GM12878 (cell line): Measurements from ENCODE around the gene NKIRAS2. TPM values are rescaled to one million over a fixed set of nuclear protein-coding genes. Genes with fewer than 3 reads are reported as not detected.
A peak's percentile ranks its signal among the peaks of the same experiment; 100 is the strongest.

Experiments
- ATAC-seq: fragments of 200-7000 bp; cut with Tn5 transposase; 3 replicates; pipeline ENCODE4 v1.9.1; 2020; ENCODE audit warnings: mild to moderate bottlenecking, moderate library complexity
- BruUV-seq: library from RNA; stranded (reverse); fragments of 400-500 nt; replicated peaks from 2 replicates; lab custom pipeline; 2021; lab: Mats Ljungman, UMichigan
- CTCF ChIA-PET: fragments of 300-600 bp; sonication (Branson Sonifier 250); formaldehyde crosslinking; extraction: SDS; loops from one replicate; lab custom pipeline; 2021; ENCODE audit warnings: inconsistent platforms; lab: Yijun Ruan, JAX
- POLR2A ChIA-PET: fragments of 350-600 bp; formaldehyde crosslinking; extraction: SDS; loops from one replicate; lab custom pipeline; 2021; ENCODE audit warnings: inconsistent platforms; lab: Charles Lee
- RAD21 ChIA-PET: fragments of 300-600 bp; sonication (Branson Sonifier 250); formaldehyde crosslinking; loops from one replicate; lab custom pipeline; 2023; ENCODE audit warnings: antibody characterized with exemption; ENCODE audit not compliant: unreplicated experiment; lab: Charles Lee
- SMC1A ChIA-PET: fragments of 300-600 bp; sonication (Branson Sonifier 250); formaldehyde crosslinking; loops from one replicate; lab custom pipeline; 2023; ENCODE audit not compliant: unreplicated experiment, uncharacterized antibody; lab: Charles Lee
- DNase-seq: peaks from one replicate; pipeline ENCODE4 v3.0.0-alpha.2; 2011; ENCODE audit warnings: low read depth, low spot score
- FAIRE-seq: peaks from 3 replicates; lab custom pipeline; 2011; peaks lifted over from hg19 to GRCh38; lab: Jason Lieb, UNC
- H2AFZ ChIP-seq: 2 replicates; pipeline ENCODE4 v1.6.0; 2011; ENCODE audit warnings: low read depth, low read length, control low read depth; ENCODE audit not compliant: control insufficient read depth
- H3K27ac ChIP-seq: 2 replicates; pipeline ENCODE4 v1.5.1; 2011; ENCODE audit warnings: control low read depth; ENCODE audit not compliant: control insufficient read depth, insufficient read depth
- H3K27me3 ChIP-seq, 2 experiments: replicated peaks in 1 of 2; 2 replicates each; pipeline versions ENCODE4 v1.6.0 to v1.6.1; 2011; ENCODE audit warnings: low read length in 1 of 2; ENCODE audit not compliant: control insufficient read depth in 2 of 2, insufficient read depth in 2 of 2
- H3K36me3 ChIP-seq, 2 experiments: 2 replicates each; pipeline ENCODE4 v1.5.1; 2011; ENCODE audit warnings: low read length in 1 of 2; ENCODE audit not compliant: control insufficient read depth in 2 of 2, insufficient read depth in 2 of 2
- H3K4me1 ChIP-seq: 2 replicates; pipeline ENCODE4 v1.6.1; 2011; ENCODE audit warnings: mild to moderate bottlenecking, low read length, moderate library complexity, mixed read lengths; ENCODE audit not compliant: control insufficient read depth, insufficient read depth
- H3K4me2 ChIP-seq: 2 replicates; pipeline ENCODE4 v1.6.0; 2011; ENCODE audit warnings: control low read depth; ENCODE audit not compliant: control insufficient read depth, insufficient read depth
- H3K4me3 ChIP-seq: fragments of 200-600 bp; sonication (generic); 2 replicates; pipeline ENCODE4 v1.5.1; 2016
- H3K79me2 ChIP-seq: 2 replicates; pipeline ENCODE4 v1.6.0; 2011; ENCODE audit warnings: low read length; ENCODE audit not compliant: control insufficient read depth, insufficient read depth
- H3K9ac ChIP-seq: 2 replicates; pipeline ENCODE4 v1.8.0; 2011; ENCODE audit warnings: low read length, control low read depth, mixed read lengths; ENCODE audit not compliant: control insufficient read depth, insufficient read depth
- H3K9me3 ChIP-seq: replicated peaks from 3 replicates; pipeline ENCODE4 v1.5.1; 2011; ENCODE audit warnings: mild to moderate bottlenecking, low read length; ENCODE audit not compliant: control insufficient read depth, insufficient read depth
- H4K20me1 ChIP-seq: 2 replicates; pipeline ENCODE4 v1.6.0; 2011; ENCODE audit not compliant: control insufficient read depth, insufficient read depth
- CHD1 ChIP-seq: IDR thresholded peaks from 2 replicates; pipeline ENCODE4 v1.6.1; 2012; ENCODE audit warnings: low read depth, low read length, improper control_type of control experiment
- POLR2A ChIP-seq: IDR thresholded peaks from 2 replicates; pipeline ENCODE4 v1.6.1; 2011; ENCODE audit warnings: low read depth, mild to moderate bottlenecking, low read length
- TAF1 ChIP-seq: IDR thresholded peaks from 2 replicates; pipeline ENCODE4 v1.6.1; 2011; ENCODE audit warnings: mild to moderate bottlenecking, low read depth, low read length, borderline replicate concordance
- TCF3 ChIP-seq: IDR thresholded peaks from 2 replicates; pipeline ENCODE4 v1.6.1; 2012; ENCODE audit warnings: low read depth, mild to moderate bottlenecking, low read length, borderline replicate concordance; ENCODE audit not compliant: insufficient read depth
- ZNF274 ChIP-seq: IDR thresholded peaks from one replicate; pipeline ENCODE4 v1.8.0; 2011; ENCODE audit not compliant: insufficient read length, insufficient read depth
- WGBS: methylation state at CpG from one replicate; pipeline ENCODE4 v1.1.6; 2016; ENCODE audit warnings: low lambda C conversion rate; ENCODE audit not compliant: insufficient replicate concordance, insufficient coverage; ENCODE audit errors: missing lambda C conversion rate; 5-methylcytosine and 5-hydroxymethylcytosine counted together
- in situ Hi-C: fragments of 300-500 bp; cut with MboI; formaldehyde crosslinking; loops from 9 replicates; pipeline ENCODE4 v1.14.3; 2018; ENCODE audit warnings: mixed read lengths
- intact Hi-C: fragments of 100-400 bp; cut with micrococcal nuclease; formaldehyde crosslinking; loops from one replicate; pipeline ENCODE4 v1.14.2; 2022; ENCODE audit not compliant: unreplicated experiment
- polyA plus RNA-seq, 11 experiments: library from polyadenylated mRNA; depleted of rRNA in 4 of 11; unstranded in 6 of 11; stranded (reverse) in 5 of 11; fragments of >200 nt; fragmentation: Nextera tagmentation in 4 of 11; fragmentation: Illumina TruSeq in 1 of 11; extraction: Ambion mirVana in 4 of 11; extraction: Trizol in 1 of 11; gene quantifications; 1 replicate in 1 of 11; 2 replicates in 10 of 11; pipeline versions ENCODE4 v1.2.1 to v1.2.3, GENCODE V29; 2011 to 2016; ENCODE audit warnings: inconsistent platforms in 2 of 11, missing spikeins in 2 of 11, low read depth in 1 of 11
- total RNA-seq, 4 experiments: library from RNA; depleted of rRNA in 3 of 4; stranded (reverse); fragments of >200 nt in 3 of 4; fragmentation: Illumina TruSeq in 1 of 4; extraction: Trizol in 1 of 4; gene quantifications; 2 replicates each; pipeline versions ENCODE4 v1.2.1 to v1.2.3, GENCODE V29; 2013 to 2021
- TF ChIP-seq, protein P1 (sequence below): fragments of 450-650 bp; IDR thresholded peaks from 2 replicates; pipeline ENCODE4 v1.6.1; 2014; ENCODE audit warnings: mild to moderate bottlenecking
- TF ChIP-seq, protein P2 (sequence below), 3 experiments: IDR thresholded peaks in 2 of 3; conservative IDR thresholded peaks in 1 of 3; 2 replicates each; pipeline ENCODE4 v1.5.1; 2011; ENCODE audit warnings: low read depth in 3 of 3, low read length in 3 of 3, mild to moderate bottlenecking in 3 of 3, control low read depth in 2 of 3, moderate library complexity in 2 of 3, inconsistent platforms in 1 of 3, mixed read lengths in 1 of 3; ENCODE audit not compliant: control insufficient read depth in 2 of 3, insufficient read depth in 1 of 3; ENCODE audit errors: extremely low read depth in 1 of 3

NKIRAS2 gene
- total and polyA plus RNA-seq, 10 of the 15 experiments (the other 5 are each of a cell fraction or from before 2014, with no cell fraction given): 6.4 to 49.7 (median 27.2) TPM

DNA sequence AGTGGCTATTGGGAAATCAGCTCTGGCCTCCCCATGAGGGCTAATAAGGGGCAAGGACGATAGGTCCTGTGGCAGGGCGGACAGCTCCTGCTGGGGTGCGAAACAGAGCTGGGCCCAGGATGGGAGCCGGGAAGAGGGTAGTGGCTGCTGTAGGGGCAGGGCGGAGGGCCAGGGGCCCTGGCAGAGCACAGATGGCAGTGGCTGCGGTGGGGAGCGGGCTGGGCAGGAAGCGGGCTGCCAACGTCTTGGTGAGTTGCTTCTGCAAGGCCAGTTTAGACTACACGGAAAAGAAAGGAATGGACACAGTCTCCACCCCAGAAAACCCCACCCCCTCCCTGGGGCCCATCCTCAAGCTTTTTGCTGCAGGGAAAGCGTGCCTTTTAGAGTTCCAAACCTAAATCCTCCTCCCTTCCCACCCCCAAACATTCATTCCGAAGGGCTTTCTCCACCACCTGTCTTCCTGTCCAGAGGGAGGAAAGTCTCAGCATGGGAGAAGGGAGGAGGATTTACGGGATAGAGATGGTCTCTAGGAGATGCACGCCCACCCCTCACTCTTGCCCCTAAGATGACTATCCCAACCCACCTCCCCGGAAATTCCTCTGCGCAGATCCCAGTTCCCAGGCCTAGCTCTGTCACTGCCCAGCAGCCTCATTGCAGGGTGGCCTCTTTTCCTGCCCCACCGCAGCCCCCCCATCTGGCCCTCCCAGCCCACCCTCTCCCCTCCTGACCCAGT is 7.1 kb downstream of the NKIRAS2 start:
- Histone ChIP-seq H3K4me2 (no peak overlapping the region), H3K79me2 (no peaks in the 10 kb centered on the region), H2AFZ (no peak overlapping the region), H3K4me3 (no peak overlapping the region), H4K20me1 (no peaks in the 10 kb centered on the region), H3K27me3 (no peaks in the 10 kb centered on the region), H3K36me3 (peaks cover 0 to 13% of the 10 kb centered on the region in 2 experiments; a peak in 2 of 4 replicates), H3K4me1 (peaks cover 13% of the 10 kb centered on the region), H3K27ac (no peak overlapping the region), H3K9ac (no peak overlapping the region), H3K9me3 (no peaks in the 10 kb centered on the region)
- ChIA-PET CTCF (interaction anchor here (0.7 to 10.1 kb wide), 10 partner anchors 10 to 162 kb away, joined by 3 to 83 read pairs (median 15); partner anchors contain the start of genes CNP, DHX58, DNAJC7 and KLHL11), SMC1A (interaction anchor here (1.0 to 2.7 kb wide), 5 partner anchors 11 to 92 kb away, joined by 5 to 16 read pairs (median 7); partner anchors contain the start of gene DHX58), POLR2A (no interaction called here), RAD21 (interaction anchor here (0.6 to 2.9 kb wide), 4 partner anchors 83 to 386 kb away, joined by 3 to 17 read pairs (median 4); no protein-coding TSS in a partner anchor)
- no TSS peak for BruUV-seq
- in situ Hi-C loops: no loop called here
- TF ChIP-seq POLR2A (peak; percentile 50; the same call in 1 of the 2 replicates), CHD1 (no peak)
- DNase-seq (no peak), FAIRE-seq (no peak), ATAC-seq (no peak)
- intact Hi-C loops: loop anchor here (5.0 kb wide), 2 partner anchors 35 to 75 kb away; no protein-coding TSS in a partner anchor
- 57% methylated on average over 15 of the region's 17 CpGs for WGBS

DNA sequence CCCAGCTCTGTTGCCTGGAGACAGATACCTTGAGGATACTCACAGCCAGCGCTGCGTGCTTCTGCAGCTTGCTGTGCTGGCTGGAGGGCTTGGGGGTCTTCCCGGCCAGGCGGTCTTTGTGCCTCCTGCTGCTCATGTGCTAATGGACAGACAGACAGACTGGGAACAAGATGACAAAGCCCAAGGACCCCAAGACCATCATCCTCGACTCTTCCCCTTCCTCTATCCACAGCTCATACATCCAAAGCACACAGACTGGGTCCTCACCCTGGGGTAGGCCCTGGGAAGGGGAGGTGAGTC is 7.7 kb downstream of the NKIRAS2 start:
- Histone ChIP-seq H3K9me3 (no peaks in the 10 kb centered on the region), H3K79me2 (no peaks in the 10 kb centered on the region), H3K36me3 (peaks cover 0 to 13% of the 10 kb centered on the region in 2 experiments; a peak in 2 of 4 replicates), H3K4me1 (peaks cover 13% of the 10 kb centered on the region)
- RAD21 ChIA-PET: no interaction called here
- TF ChIP-seq TCF3: no peak
- TF ChIP-seq ZNF274: no peak
- TF ChIP-seq, protein P1, sequence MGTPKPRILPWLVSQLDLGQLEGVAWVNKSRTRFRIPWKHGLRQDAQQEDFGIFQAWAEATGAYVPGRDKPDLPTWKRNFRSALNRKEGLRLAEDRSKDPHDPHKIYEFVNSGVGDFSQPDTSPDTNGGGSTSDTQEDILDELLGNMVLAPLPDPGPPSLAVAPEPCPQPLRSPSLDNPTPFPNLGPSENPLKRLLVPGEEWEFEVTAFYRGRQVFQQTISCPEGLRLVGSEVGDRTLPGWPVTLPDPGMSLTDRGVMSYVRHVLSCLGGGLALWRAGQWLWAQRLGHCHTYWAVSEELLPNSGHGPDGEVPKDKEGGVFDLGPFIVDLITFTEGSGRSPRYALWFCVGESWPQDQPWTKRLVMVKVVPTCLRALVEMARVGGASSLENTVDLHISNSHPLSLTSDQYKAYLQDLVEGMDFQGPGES: no peak
- TF ChIP-seq TAF1: no peak
- TF ChIP-seq, protein P2, sequence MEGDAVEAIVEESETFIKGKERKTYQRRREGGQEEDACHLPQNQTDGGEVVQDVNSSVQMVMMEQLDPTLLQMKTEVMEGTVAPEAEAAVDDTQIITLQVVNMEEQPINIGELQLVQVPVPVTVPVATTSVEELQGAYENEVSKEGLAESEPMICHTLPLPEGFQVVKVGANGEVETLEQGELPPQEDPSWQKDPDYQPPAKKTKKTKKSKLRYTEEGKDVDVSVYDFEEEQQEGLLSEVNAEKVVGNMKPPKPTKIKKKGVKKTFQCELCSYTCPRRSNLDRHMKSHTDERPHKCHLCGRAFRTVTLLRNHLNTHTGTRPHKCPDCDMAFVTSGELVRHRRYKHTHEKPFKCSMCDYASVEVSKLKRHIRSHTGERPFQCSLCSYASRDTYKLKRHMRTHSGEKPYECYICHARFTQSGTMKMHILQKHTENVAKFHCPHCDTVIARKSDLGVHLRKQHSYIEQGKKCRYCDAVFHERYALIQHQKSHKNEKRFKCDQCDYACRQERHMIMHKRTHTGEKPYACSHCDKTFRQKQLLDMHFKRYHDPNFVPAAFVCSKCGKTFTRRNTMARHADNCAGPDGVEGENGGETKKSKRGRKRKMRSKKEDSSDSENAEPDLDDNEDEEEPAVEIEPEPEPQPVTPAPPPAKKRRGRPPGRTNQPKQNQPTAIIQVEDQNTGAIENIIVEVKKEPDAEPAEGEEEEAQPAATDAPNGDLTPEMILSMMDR (IDR thresholded peaks at IDR 0.05 in 2 of 3, conservative IDR thresholded peaks at IDR 0.05 in 1 of 3; ENCODE audit: control insufficient read depth in 2 of 3, extremely low read depth in 1 of 3, insufficient read depth in 1 of 3, low read depth in 3 of 3, low read length in 3 of 3): no peak
- TF ChIP-seq, all 136 proteins: peak for 0
- Histone ChIP-seq H3K27me3 (no peaks in the 10 kb centered on the region), H3K27ac (no peak overlapping the region), H3K4me3 (no peak overlapping the region), H2AFZ (no peak overlapping the region), H4K20me1 (no peaks in the 10 kb centered on the region), H3K4me2 (no peak overlapping the region), H3K9ac (no peak overlapping the region)
- BruUV-seq: no TSS peak
- in situ Hi-C loops (no loop called here), intact Hi-C loops (loop anchor here (5.0 kb wide), 2 partner anchors 35 to 75 kb away; no protein-coding TSS in a partner anchor)
- 65% methylated on average over 5 of the region's 5 CpGs for WGBS
- POLR2A ChIA-PET: no interaction called here
- ATAC-seq (no peak), DNase-seq (no peak), FAIRE-seq (no peak)
- SMC1A ChIA-PET: interaction anchor here (2.7 kb wide), 1 partner anchor 86 kb away, joined by 16 read pairs; the partner anchor contains the start of gene DHX58
- CTCF ChIA-PET: interaction anchor here (2.5 to 10.1 kb wide), 5 partner anchors 11 to 91 kb away, joined by 9 to 83 read pairs (median 34); partner anchors contain the start of genes DHX58 and DNAJC7
